OCI-LY7 (cell line): ENCODE results near the gene PHACTR4. TPM values are rescaled to one million over a fixed set of nuclear protein-coding genes. Genes with fewer than 3 reads are reported as not detected.
"Not testable (repeated sequence)": the region's sequence is repeated elsewhere in the genome, so short reads cannot be mapped to it uniquely, and the experiment has no call there.

Experiments
- BruUV-seq: library from RNA; stranded (reverse); fragments of 400-500 nt; replicated peaks from 2 replicates; lab custom pipeline; 2021; lab: Mats Ljungman, UMichigan
- CTCF ChIA-PET: fragments of 300-600 bp; sonication (Branson Sonifier 250); formaldehyde crosslinking; loops from one replicate; lab custom pipeline; 2022; ENCODE audit warnings: antibody characterized with exemption; ENCODE audit not compliant: unreplicated experiment; lab: Charles Lee
- POLR2A ChIA-PET: fragments of 300-600 bp; sonication (Branson Sonifier 250); formaldehyde crosslinking; loops from one replicate; lab custom pipeline; 2022; ENCODE audit warnings: antibody characterized with exemption; lab: Charles Lee
- DNase-seq: peaks from one replicate; pipeline ENCODE4 v3.0.0-alpha.2; 2015; ENCODE audit warnings: low spot score
- H2AFZ ChIP-seq: fragments of 200-600 bp; sonication (generic), shearing (Covaris generic); 2 replicates; pipeline ENCODE4 v1.6.1; 2014; ENCODE audit warnings: mild to moderate bottlenecking, antibody characterized with exemption, low read length, moderate library complexity
- H3K27ac ChIP-seq: fragments of 200-600 bp; sonication (generic); 2 replicates; pipeline ENCODE4 v1.5.1; 2014; ENCODE audit warnings: mixed run types, low read depth, mild to moderate bottlenecking, moderate library complexity, low read length, inconsistent platforms; ENCODE audit not compliant: poor library complexity, severe bottlenecking
- H3K36me3 ChIP-seq: fragments of 200-600 bp; sonication (generic); 2 replicates; pipeline ENCODE4 v1.6.1; 2014; ENCODE audit warnings: mild to moderate bottlenecking, antibody characterized with exemption, low read length, moderate library complexity, mixed read lengths; ENCODE audit not compliant: insufficient read depth
- H3K4me1 ChIP-seq: fragments of 200-600 bp; sonication (generic); 2 replicates; pipeline ENCODE4 v1.5.1; 2014; ENCODE audit warnings: mild to moderate bottlenecking, low read length; ENCODE audit not compliant: insufficient read depth, poor library complexity, severe bottlenecking
- H3K4me2 ChIP-seq: fragments of 200-600 bp; sonication (generic); 2 replicates; pipeline ENCODE4 v1.6.1; 2014; ENCODE audit warnings: mild to moderate bottlenecking, low read length
- H3K4me3 ChIP-seq: fragments of 200-600 bp; sonication (generic); 2 replicates; pipeline ENCODE4 v1.5.1; 2014; ENCODE audit warnings: mild to moderate bottlenecking, low read depth, low read length; ENCODE audit not compliant: poor library complexity, severe bottlenecking
- H3K79me2 ChIP-seq: fragments of 200-600 bp; sonication (generic); 2 replicates; pipeline ENCODE4 v1.6.1; 2016; ENCODE audit warnings: low read depth, mild to moderate bottlenecking, low read length, moderate library complexity, mixed read lengths; ENCODE audit not compliant: insufficient read depth
- H3K9me2 ChIP-seq: fragments of 200-600 bp; sonication (generic); 2 replicates; pipeline ENCODE4 v1.6.1; 2016; ENCODE audit warnings: mild to moderate bottlenecking, low read length, mixed read lengths; ENCODE audit not compliant: insufficient read depth
- H3K9me3 ChIP-seq: fragments of 200-600 bp; sonication (generic); 2 replicates; pipeline ENCODE4 v1.6.1; 2014; ENCODE audit warnings: mild to moderate bottlenecking, mixed run types, low read length, mixed read lengths
- H4K20me1 ChIP-seq: fragments of 200-600 bp; sonication (generic); 2 replicates; pipeline ENCODE4 v1.6.1; 2014; ENCODE audit warnings: mild to moderate bottlenecking, antibody characterized with exemption, low read length, moderate library complexity, mixed read lengths; ENCODE audit not compliant: insufficient read depth
- EZH2phosphoT487 ChIP-seq: fragments of 200-600 bp; sonication (generic); IDR thresholded peaks from 2 replicates; pipeline ENCODE4 v1.6.1; 2018; ENCODE audit warnings: low read depth, borderline replicate concordance, mild to moderate bottlenecking, mixed run types, antibody characterized with exemption, low read length, moderate library complexity, mixed read lengths
- intact Hi-C: fragments of 100-400 bp; cut with micrococcal nuclease; formaldehyde crosslinking; loops from one replicate; pipeline ENCODE4 v1.10.0; 2022; ENCODE audit not compliant: unreplicated experiment
- total RNA-seq, 2 experiments: library from RNA; depleted of rRNA in 1 of 2; stranded (reverse); fragments of >200 nt in 1 of 2; shearing (Covaris generic) in 1 of 2; gene quantifications; 2 replicates each; pipeline ENCODE4 v1.2.3, GENCODE V29; 2014 to 2022
- TF ChIP-seq, protein P1 (sequence below): fragments of 200-600 bp; sonication (generic); conservative IDR thresholded peaks from 2 replicates; pipeline ENCODE4 v1.5.1; 2014; ENCODE audit warnings: mild to moderate bottlenecking, antibody characterized with exemption, low read length, moderate library complexity, mixed read lengths

PHACTR4 gene
- total RNA-seq, 2 experiments from 2014 or later, result 17.8 to 44.9 TPM

DNA sequence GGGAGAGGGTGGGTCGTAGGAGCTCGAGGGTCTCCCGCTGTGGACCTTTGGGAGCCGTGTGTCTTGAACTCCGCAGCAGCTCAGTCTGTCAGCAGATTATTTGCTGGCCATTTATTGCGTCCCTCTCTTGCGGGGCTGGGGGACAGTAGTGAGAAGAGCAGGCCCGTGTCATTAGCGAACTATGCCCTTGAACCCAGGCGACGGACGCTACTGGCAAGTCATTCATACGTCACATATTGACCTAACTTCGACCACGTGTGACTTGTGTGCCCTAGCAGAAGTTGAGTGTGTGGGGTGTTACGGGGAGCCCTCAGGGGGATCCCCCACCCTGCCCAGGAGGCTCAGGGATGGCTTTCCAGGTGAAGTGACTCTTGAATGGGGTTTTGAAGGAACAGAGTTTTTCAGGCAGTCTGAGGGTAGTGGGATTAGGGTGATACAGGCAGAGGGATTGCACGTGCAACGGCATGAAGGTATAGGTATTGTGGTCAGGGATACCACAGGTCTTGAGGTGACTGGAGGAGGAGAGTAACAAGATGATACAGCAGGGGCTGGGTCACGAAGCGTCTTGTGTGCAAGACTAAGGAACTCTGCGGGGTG is 149.3 kb downstream of the PHACTR4 start:
- POLR2A ChIA-PET, result interaction anchor here (0.5 to 0.9 kb wide), 2 partner anchors 27 to 122 kb away, joined by 5 read pairs; no protein-coding TSS in a partner anchor
- DNase-seq, result peak; percentile 64
- TSS peak; percentile 33 for BruUV-seq

DNA sequence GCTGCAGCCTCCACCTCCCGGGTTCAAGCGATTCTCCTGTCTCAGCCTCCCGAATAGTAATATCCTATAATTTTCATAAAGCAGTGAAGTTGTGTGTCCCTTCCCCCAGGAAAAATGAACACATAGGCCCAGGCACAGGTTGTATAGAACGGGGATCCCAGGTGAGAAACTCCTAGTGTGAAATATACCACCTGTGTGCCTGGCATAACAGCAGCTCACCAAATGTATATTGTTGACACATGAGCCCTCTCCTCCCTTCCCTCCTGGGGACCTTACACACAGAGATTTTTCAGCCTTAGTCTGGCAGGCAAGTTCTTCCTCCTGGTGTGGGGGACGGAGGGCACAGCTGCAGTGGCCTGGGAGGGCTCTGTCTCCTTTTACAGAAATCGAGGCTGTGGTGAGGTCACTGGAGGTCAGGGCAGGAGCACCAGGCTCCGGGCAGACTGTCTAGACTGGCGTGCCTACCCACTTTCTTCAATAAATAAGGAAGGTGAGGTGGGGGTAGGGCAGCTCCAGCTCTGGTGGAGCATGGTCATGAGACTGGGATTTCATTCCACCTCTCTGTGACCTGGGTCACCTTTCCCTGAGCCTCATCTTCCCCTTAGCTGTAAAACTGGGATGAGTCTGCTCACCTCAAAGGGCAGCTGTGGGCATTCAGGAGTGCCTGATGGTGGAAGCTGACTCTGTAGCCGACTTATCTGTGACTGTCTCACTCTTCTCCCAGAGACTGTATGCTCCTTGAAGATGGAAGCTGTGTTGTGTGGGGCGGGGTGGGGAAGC is 150.6 kb downstream of the PHACTR4 start:
- Histone ChIP-seq H3K9me3 (no peaks in the 10 kb centered on the region), H3K4me2 (peak overlapping the region; percentile 82), H3K27ac (peak overlapping the region; percentile 17), H3K79me2 (peaks cover 67% of the 10 kb centered on the region), H3K4me1 (peaks cover 51% of the 10 kb centered on the region), H3K4me3 (peak overlapping the region; percentile 78), H3K36me3 (peaks cover 48% of the 10 kb centered on the region), H2AFZ (no peak overlapping the region), H4K20me1 (no peaks in the 10 kb centered on the region), H3K9me2 (no peaks in the 10 kb centered on the region)
- ChIA-PET CTCF (no interaction called here), POLR2A (no interaction called here)
- DNase-seq, result no peak
- no TSS peak for BruUV-seq
- TF ChIP-seq, protein P1, sequence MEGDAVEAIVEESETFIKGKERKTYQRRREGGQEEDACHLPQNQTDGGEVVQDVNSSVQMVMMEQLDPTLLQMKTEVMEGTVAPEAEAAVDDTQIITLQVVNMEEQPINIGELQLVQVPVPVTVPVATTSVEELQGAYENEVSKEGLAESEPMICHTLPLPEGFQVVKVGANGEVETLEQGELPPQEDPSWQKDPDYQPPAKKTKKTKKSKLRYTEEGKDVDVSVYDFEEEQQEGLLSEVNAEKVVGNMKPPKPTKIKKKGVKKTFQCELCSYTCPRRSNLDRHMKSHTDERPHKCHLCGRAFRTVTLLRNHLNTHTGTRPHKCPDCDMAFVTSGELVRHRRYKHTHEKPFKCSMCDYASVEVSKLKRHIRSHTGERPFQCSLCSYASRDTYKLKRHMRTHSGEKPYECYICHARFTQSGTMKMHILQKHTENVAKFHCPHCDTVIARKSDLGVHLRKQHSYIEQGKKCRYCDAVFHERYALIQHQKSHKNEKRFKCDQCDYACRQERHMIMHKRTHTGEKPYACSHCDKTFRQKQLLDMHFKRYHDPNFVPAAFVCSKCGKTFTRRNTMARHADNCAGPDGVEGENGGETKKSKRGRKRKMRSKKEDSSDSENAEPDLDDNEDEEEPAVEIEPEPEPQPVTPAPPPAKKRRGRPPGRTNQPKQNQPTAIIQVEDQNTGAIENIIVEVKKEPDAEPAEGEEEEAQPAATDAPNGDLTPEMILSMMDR, result no peak
- no peak for TF ChIP-seq EZH2phosphoT487
- intact Hi-C loops, result loop anchor here (2.0 kb wide), 2 partner anchors 83 to 357 kb away; no protein-coding TSS in a partner anchor

More for the DNA sequence above, 149.3 kb downstream of the PHACTR4 start:
- H3K4me2 ChIP-seq, result peak overlapping the region; percentile 82
- intact Hi-C loops, result loop anchor here (1.0 to 2.0 kb wide), 5 partner anchors 33 to 358 kb away; partner anchors contain the start of gene TAF12
- TF ChIP-seq, protein P1, result no peak
- TF ChIP-seq EZH2phosphoT487, result no peak
- peaks cover 51% of the 10 kb centered on the region for H3K4me1 ChIP-seq
- H3K4me3 ChIP-seq, result peak overlapping the region; percentile 78
- peak overlapping the region; percentile 17; the same call in 1 of the 2 replicates for H2AFZ ChIP-seq
- peaks cover 54% of the 10 kb centered on the region for H3K79me2 ChIP-seq
- no peaks in the 10 kb centered on the region for H4K20me1 ChIP-seq
- H3K9me2 ChIP-seq, result no peaks in the 10 kb centered on the region
- H3K9me3 ChIP-seq, result no peaks in the 10 kb centered on the region
- peaks cover 45% of the 10 kb centered on the region for H3K36me3 ChIP-seq
- CTCF ChIA-PET, result no interaction called here
- peak overlapping the region; percentile 75 for H3K27ac ChIP-seq

DNA sequence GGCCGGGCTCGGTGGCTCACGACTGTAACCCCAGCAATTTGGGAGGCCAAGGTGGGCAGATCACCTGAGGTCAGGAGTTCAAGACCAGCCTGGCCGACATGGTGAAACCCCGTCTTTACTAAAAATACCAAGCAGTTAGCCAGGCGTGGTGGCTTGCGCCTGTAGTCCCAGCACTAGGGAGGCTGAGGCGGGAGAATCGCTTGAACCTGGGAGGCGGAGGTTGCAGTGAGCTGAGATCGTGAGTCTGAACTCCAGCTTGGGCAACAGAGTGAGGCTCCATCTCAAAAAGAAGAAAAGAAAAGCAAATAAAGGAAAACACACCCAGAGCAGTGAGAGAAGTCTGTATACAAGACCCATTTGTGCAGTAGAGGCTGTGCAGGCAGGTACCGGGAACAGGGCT is 151.3 kb downstream of the PHACTR4 start:
- DNase-seq, H3K4me3 ChIP-seq, H3K9me2 ChIP-seq, H4K20me1 ChIP-seq, intact Hi-C loops, H2AFZ ChIP-seq, CTCF ChIA-PET, H3K9me3 ChIP-seq, H3K27ac ChIP-seq, BruUV-seq: not testable (repeated sequence)
- Histone ChIP-seq H3K79me2 (peaks cover 73% of the 10 kb centered on the region), H3K4me1 (peaks cover 51% of the 10 kb centered on the region), H3K4me2 (peak overlapping the region; percentile 82), H3K36me3 (peaks cover 54% of the 10 kb centered on the region)
- POLR2A ChIA-PET, result interaction anchor here (0.7 kb wide), 1 partner anchor 14 kb away, joined by 5 read pairs; no protein-coding TSS in a partner anchor
